Measurements from ENCODE around the gene FAIM2. TPM values are rescaled to one million over a fixed set of nuclear protein-coding genes. Genes with fewer than 3 reads are reported as not detected.

Gene FAIM2
- total RNA-seq, 1 donor from 2014 or later: 6.2 TPM

DNA sequence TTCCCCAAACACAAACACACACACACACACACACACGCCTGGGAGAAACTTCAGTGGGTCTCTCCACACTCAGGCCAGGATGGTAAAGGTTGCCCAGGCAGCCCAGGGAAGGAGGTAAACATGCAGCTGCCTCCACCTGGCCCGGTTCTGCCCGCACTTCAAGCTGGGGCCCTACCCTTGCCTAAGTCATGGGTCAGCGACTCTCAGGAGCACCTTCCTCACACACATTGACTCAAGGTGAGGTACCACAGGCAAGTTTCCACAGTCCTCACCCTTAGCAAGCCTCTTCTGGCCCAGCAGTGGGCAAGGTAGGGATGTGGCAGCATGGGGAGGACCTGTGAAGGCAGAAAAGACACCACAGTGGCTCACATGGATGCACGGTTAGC, 14.1 kb upstream of the FAIM2 start:
- no peak for DNase-seq (ENCODE audit: low spot score)

- DNase-seq (ENCODE audit: low spot score): no peak
Measured at GRCh38 chr12:49917166-49917787, 13.6 kb upstream of the FAIM2 start.

DNA sequence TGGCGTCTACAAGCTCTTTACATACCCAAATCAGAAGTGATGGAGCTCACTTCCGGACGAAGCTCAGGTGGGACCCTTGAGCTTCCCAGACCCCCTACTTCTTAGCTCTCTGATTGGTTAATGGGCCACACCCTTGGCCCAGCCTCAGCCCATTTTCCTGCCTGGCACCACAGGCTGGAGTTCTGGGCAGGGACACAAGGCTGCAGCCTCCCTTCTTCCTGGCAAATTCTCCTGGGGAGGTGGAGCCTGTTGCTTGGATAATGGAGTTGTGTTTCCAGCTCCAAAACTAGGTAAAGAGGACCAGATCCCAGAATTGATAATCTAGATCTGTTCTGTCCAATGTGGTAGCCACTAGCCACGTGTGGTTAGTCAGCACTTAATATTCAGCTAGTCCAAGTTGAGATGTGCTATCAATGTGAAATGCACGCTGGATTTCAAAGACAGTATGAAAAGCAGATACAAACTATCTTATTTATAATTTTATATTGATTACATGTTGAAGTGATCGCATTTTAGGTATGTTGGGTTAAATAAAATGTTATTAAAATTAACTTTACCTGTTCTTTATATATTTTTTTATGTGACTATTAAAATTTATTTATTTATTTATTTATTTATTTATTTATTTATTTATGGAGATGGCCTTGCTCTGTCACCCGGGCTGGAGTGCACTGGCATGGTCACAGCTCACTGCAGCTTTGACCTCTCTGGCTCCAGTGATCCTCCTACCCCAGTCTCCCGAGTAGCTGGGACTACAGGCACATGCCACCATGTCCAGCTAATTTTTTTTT, 12.6 kb upstream of the FAIM2 start:
- no peak for DNase-seq (ENCODE audit: low spot score)

DNA sequence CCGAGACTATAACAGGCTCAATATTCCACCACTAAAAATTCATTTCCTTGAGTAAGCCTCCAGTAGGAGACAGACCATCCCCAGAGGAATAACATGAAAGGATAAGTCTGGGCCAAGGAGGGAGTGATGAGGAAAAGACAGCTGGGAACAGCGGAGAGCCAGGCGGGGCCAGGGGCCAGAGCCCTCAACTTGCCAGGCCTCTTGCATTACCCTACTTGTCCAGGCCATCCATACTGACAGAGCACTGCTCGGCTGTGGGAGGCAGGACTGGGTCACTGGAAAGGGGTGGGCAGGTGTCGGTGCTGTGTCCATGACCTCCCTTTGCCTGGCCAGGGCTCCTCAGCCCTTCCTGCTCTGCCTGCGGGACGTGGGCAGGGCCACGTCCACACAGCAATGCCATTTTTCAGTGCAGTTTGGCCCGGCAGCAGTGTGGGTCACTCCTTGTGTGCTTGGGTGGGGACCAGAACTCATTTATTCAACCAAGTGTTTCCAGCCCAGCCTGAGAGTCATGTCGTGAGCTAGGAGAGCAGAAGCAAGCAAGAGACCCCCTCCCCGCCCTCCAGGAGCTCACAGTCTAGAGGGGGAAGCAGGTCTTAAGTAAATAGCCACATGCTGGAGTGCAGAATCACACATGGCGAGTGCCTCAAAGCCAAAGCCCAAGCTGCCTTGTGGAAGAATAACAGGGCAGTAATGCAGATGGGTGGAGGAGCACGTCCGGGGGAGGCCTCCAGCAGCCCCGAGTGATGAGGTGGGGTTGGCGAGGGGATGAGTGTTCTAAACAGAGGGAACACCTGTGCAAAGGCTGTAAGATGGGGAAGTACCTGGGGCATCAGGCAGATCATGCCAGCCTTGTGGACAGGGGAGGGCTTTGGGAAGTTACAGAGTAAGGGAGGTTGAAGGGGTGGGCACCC, 8.9 kb upstream of the FAIM2 start:
- DNase-seq (ENCODE audit: low spot score): no peak

- DNase-seq (ENCODE audit: low spot score): no peak
Measured at GRCh38 chr12:49911213-49911605, 7.5 kb upstream of the FAIM2 start.

GRCh38 chr12:49910331-49911212, 6.9 kb upstream of the FAIM2 start:
- no peak for DNase-seq (ENCODE audit: low spot score)

- DNase-seq (ENCODE audit: low spot score): no peak
Measured at GRCh38 chr12:49909826-49910225, 6.1 kb upstream of the FAIM2 start.

- no peak for DNase-seq (ENCODE audit: low spot score)
Measured at GRCh38 chr12:49909356-49909755, 5.7 kb upstream of the FAIM2 start.

DNA sequence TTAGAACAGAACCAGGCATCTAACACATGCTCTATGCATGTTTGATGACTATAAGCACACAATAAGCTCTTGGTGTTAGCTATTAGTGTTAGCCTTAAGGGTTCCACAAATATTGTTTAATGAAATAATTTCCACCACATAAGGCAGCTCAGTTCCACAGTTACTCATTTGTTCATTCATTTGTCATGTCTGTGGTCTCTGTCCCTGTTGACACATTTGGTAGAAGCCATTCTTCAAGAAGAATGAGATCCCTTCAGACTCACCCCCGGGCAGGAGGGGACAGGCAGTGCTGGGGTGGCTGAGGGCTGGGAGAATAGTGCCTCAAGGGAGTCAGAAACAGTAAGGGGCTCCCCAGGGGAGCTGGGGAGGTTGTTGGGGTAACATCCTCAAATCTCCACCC, 3.7 kb upstream of the FAIM2 start:
- no peak for DNase-seq (ENCODE audit: low spot score)

DNA sequence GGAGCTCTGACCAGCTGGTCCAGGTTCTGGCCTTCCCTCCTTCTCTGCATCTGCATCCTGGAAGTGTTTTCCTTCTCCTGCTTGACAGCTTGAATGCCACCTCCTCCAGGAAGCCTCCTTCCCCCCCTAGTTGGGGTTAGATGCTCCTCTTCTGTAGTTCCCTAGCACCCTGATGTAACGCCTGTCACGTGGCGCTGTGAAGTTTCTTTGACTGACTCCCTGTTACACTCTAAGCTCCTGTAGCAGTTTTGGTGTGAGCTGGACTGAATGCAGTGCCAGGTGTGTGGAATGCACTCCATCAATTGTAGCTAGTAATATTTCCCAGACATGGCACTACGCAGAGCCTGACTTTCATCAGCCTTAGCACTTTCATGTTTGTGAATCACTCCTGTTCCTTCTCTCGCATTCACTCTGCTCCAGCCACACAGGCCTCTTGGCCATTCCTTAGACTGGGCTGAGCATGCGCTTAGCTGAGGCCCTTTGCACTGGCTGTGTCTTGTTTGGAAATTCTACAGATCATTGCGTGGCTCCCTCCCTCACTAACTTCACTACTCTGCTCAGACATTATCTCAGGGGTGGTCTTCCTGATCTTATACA, 2.1 kb upstream of the FAIM2 start:
- DNase-seq (ENCODE audit: low spot score): no peak

- no peak for DNase-seq (ENCODE audit: low spot score)
Measured at GRCh38 chr12:49904601-49905000, 901 bp upstream of the FAIM2 start.

DNA sequence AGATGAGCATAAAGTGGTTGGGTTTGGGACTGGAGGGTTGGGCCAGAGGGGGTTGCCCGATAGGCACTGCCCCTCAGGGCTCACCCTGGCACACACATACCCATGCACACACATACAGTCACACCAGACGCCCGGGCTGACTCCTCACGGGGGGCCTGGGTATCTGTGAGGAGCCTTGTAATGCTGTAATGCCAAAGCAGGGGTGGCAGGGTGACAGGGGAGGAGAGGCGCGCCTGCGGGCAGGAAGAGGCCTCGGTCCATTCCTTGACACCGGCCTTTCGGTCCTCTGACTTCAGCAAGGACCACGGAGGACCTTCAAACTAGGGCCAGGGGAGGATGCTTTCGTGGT, 375 bp downstream of the FAIM2 start:
- DNase-seq (ENCODE audit: low spot score): no peak

DNA sequence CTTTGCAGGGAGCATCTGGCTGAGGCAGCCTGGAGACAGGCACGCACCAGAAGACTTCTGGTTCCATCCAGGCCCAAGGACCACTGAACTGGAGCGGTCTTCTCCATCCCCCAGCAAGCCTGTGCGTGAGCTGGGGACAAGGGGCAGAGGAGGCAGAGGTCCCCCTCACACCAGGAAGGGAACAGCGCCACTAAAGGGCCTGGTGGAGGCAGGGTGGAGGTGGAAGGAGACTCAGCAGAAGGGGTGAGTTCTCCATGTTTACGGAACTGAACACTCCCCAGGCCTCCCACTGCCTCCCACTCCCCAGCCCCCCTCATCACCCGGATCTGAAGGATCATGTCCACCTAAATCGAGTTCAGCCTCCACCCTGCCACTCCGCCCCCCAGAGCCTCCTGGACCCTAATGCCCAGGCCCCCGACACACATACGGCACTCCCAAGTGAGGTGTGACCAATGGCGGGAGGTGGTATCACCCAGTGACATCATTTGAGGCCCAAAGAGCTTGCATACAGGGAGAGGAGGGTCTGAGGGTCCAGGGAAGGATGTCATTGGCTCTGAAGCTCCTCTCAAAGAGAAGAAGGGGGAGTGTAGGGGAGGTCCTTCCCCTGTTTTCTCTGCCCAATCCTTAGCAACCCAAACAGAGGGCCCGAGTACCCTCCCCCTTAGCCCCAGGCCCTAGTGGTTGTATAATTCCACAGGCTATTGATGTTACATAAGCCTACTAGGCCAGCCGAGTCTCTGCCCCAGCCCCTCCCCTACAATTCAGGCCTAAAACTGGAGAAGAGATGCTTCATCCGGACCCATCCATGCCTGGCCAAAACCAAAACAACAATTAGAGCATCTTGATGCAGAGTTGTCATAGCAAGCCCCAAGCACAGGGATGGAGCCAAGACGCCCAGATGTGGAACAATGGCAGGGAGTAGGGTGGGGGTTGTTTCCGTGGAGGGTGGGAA, 1.0 kb downstream of the FAIM2 start:
- no peak for DNase-seq (ENCODE audit: low spot score)

DNA sequence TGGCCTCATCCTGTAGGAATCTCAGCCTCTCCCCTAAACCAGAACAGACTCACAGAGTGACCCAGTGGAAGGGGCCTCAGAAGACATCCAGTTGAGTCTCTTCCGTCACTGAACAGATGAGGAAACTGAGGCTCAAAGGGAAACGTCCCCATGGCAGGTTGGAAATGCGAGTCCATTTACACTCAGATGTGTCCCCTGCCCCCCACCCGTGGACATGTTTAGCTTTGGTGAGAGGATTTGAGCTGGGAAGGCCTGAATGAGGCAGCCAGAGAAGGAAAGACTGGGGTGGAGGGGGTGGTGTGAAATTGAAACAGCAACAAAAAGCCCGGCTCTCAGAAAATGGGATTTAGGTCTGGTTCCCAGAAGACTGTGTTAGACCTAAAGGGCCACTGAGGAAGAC, 1.7 kb downstream of the FAIM2 start:
- no peak for DNase-seq (ENCODE audit: low spot score)

GRCh38 chr12:49901026-49901425, 2.7 kb downstream of the FAIM2 start:
- no peak for DNase-seq (ENCODE audit: low spot score)

GRCh38 chr12:49900371-49900770, 3.3 kb downstream of the FAIM2 start:
- no peak for DNase-seq (ENCODE audit: low spot score)

DNA sequence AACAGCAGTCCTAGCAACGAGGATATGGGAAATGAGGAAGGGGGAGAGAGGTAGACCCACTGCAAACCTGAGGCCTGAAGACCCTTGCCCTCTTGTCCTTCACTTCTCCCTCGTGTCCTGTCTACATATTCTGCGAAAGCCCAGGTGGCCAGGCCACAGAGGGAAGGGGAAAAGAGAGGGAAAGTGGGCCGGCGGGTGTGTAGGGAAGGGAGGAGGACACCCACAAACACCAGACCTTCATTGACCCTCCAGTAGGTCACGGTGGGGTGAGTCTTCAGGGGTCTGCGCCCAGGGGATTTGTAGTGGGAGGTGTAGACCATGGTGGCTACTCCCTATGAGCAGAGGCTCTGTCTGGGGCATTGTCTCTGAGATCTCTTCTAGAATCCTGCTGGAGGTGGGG, 3.8 kb downstream of the FAIM2 start:
- no peak for DNase-seq (ENCODE audit: low spot score)

GRCh38 chr12:49899286-49899843, 4.3 kb downstream of the FAIM2 start:
- no peak for DNase-seq (ENCODE audit: low spot score)

DNA sequence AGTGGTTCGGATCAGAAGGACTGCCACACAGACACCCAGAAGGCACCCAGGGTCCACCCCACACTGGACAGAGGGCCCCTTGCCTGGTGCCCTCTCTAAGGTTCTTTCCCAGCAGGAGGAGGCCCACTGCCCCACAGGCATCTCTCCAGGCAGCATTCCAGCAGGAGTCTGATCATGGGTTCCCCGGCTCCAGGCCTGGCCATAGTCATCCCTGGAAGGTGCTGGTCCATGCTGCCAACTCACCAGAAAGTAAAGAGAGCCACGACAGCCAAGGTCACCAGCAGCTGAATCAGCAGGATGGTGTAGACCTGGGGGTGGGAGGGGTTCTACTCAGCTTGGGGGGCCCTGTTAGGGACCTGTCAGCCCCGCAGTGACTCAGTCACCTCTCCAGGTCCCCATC, 6.4 kb downstream of the FAIM2 start:
- no peak for DNase-seq (ENCODE audit: low spot score)

- no peak for DNase-seq (ENCODE audit: low spot score)
Measured at GRCh38 chr12:49895773-49896172, 7.9 kb downstream of the FAIM2 start.
